Measurements from ENCODE around the gene MANBA. TPM values are rescaled to one million over a fixed set of nuclear protein-coding genes. Genes with fewer than 3 reads are reported as not detected.

Gene MANBA
- polyA plus RNA-seq, 3 donors, result 80.8 to 94.4 (median 88.7) TPM

DNA sequence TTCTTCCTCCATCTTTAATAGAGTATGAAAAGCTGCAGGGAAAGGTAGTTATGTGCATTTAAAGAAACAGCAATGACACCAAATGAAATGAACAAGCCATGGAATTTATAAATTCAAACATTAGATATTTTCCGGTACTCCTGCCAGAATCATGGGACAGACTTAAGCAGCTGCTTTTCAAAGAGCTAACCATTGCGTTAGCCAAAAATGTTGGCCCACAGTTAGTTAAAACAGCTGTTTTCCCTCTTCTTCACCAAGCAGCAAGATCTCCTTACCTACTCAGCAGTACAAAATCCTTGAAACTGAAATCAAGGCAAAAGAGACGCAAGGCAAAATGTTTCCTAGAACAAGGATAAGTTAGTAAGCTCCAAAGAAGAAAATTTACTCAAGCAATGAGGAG, 64.0 kb downstream of the MANBA start:
- no peaks in the 10 kb centered on the region for H3K27me3 Mint-ChIP-seq (ENCODE audit: low read depth in 3 of 3)
- H3K4me3 Mint-ChIP-seq, result no peak overlapping the region
- 87% methylated on average over 2 of the region's 3 CpGs for WGBS (ENCODE audit: insufficient coverage)
- H3K4me1 Mint-ChIP-seq, result peaks cover 34% of the 10 kb centered on the region
- Histone ChIP-seq H3K36me3 (replicated peaks in 1 of 2; ENCODE audit: control insufficient read depth in 1 of 2, insufficient read depth in 2 of 2, low read length in 2 of 2) (peaks cover 5 to 35% of the 10 kb centered on the region in 2 donors), H3K4me2 (replicated peaks; ENCODE audit: extremely low read depth, low read length, poor library complexity, severe bottlenecking) (no peak overlapping the region), H3K9ac (ENCODE audit: insufficient read depth, low read length, poor library complexity, severe bottlenecking) (no peak overlapping the region), H3K27me3 (ENCODE audit: control insufficient read depth in 2 of 2, insufficient read depth in 2 of 2, low read length in 2 of 2) (no peaks in the 10 kb centered on the region), H3K9me3 (replicated peaks in 1 of 2; ENCODE audit: control insufficient read depth in 1 of 2, insufficient read depth in 1 of 2, low read length in 2 of 2) (no peaks in the 10 kb centered on the region), H3K4me3 (replicated peaks in 1 of 3; ENCODE audit: low read depth in 2 of 3, low read length in 3 of 3) (no peak overlapping the region), H3K79me2 (ENCODE audit: insufficient read depth, low read length) (peaks cover 9% of the 10 kb centered on the region), H2AFZ (ENCODE audit: insufficient read depth, low read depth, low read length, poor library complexity, severe bottlenecking) (no peak overlapping the region), H3K27ac (ENCODE audit: low read depth in 1 of 2, low read length in 2 of 2) (peak overlapping the region in 1 of 2 donors; percentile 3), H4K20me1 (ENCODE audit: insufficient read depth, low read length) (peaks cover 42% of the 10 kb centered on the region), H3K4me1 (ENCODE audit: control insufficient read depth in 1 of 2, insufficient read depth in 2 of 2, low read length in 2 of 2) (peaks cover 26 to 29% of the 10 kb centered on the region in 2 donors)
- no peak for DNase-seq
- intact Hi-C loops (cut with micrococcal nuclease), result no loop called here
- TF ChIP-seq, protein P1, sequence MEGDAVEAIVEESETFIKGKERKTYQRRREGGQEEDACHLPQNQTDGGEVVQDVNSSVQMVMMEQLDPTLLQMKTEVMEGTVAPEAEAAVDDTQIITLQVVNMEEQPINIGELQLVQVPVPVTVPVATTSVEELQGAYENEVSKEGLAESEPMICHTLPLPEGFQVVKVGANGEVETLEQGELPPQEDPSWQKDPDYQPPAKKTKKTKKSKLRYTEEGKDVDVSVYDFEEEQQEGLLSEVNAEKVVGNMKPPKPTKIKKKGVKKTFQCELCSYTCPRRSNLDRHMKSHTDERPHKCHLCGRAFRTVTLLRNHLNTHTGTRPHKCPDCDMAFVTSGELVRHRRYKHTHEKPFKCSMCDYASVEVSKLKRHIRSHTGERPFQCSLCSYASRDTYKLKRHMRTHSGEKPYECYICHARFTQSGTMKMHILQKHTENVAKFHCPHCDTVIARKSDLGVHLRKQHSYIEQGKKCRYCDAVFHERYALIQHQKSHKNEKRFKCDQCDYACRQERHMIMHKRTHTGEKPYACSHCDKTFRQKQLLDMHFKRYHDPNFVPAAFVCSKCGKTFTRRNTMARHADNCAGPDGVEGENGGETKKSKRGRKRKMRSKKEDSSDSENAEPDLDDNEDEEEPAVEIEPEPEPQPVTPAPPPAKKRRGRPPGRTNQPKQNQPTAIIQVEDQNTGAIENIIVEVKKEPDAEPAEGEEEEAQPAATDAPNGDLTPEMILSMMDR (IDR thresholded peaks at IDR 0.05), result no peak
- H3K27ac Mint-ChIP-seq, result peak overlapping the region in 3 of 7 donors; percentile 35 to 72 (median 51)
- H3K9me3 Mint-ChIP-seq, result peaks cover 0 to 10% (median 4%) of the 10 kb centered on the region in 7 donors
- H3K36me3 Mint-ChIP-seq, result peaks cover 39 to 41% of the 10 kb centered on the region in 2 donors

DNA sequence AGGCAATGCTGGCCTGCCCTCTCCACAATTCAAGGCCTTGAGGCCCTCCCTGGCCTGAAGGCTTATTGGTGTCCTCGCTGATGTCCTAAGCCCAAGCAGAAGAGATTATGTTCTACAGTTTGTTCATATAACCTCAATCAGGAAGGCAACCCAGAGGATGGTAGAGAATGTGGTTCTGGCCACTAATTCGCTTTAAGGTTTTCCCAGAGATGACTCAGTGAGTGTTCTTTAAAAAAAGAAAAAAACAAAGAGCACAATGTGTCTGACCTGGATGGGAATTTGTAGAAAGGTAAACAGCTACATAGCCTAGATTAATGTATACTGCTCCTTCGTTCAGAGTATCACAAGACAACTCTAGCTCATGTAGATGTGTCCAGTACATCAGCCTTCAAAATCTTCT, 66.0 kb downstream of the MANBA start:
- peaks cover 14 to 48% of the 10 kb centered on the region in 2 donors for H3K36me3 ChIP-seq (replicated peaks in 1 of 2; ENCODE audit: control insufficient read depth in 1 of 2, insufficient read depth in 2 of 2, low read length in 2 of 2)
- H3K9me3 ChIP-seq (replicated peaks in 1 of 2; ENCODE audit: control insufficient read depth in 1 of 2, insufficient read depth in 1 of 2, low read length in 2 of 2), result no peaks in the 10 kb centered on the region
- H3K27me3 Mint-ChIP-seq (ENCODE audit: low read depth in 3 of 3), result no peaks in the 10 kb centered on the region
- H3K4me1 ChIP-seq (ENCODE audit: control insufficient read depth in 1 of 2, insufficient read depth in 2 of 2, low read length in 2 of 2), result peaks cover 27 to 33% of the 10 kb centered on the region in 2 donors
- H3K9ac ChIP-seq (ENCODE audit: insufficient read depth, low read length, poor library complexity, severe bottlenecking), result no peak overlapping the region
- H3K27me3 ChIP-seq (ENCODE audit: control insufficient read depth in 2 of 2, insufficient read depth in 2 of 2, low read length in 2 of 2), result no peaks in the 10 kb centered on the region
- no peak overlapping the region for H3K4me3 Mint-ChIP-seq
- no peak overlapping the region for H3K4me2 ChIP-seq (replicated peaks; ENCODE audit: extremely low read depth, low read length, poor library complexity, severe bottlenecking)
- H3K4me1 Mint-ChIP-seq, result peaks cover 37% of the 10 kb centered on the region
- peaks cover 49% of the 10 kb centered on the region for H4K20me1 ChIP-seq (ENCODE audit: insufficient read depth, low read length)
- peak overlapping the region in 1 of 2 donors; percentile 71 for H3K27ac ChIP-seq (ENCODE audit: low read depth in 1 of 2, low read length in 2 of 2)
- H3K79me2 ChIP-seq (ENCODE audit: insufficient read depth, low read length), result peaks cover 17% of the 10 kb centered on the region
- no peak overlapping the region for H3K4me3 ChIP-seq (replicated peaks in 1 of 3; ENCODE audit: low read depth in 2 of 3, low read length in 3 of 3)
- H3K36me3 Mint-ChIP-seq, result peaks cover 48 to 50% of the 10 kb centered on the region in 2 donors
- TF ChIP-seq, protein P1 (IDR thresholded peaks at IDR 0.05), result no peak
- no peak overlapping the region for H2AFZ ChIP-seq (ENCODE audit: insufficient read depth, low read depth, low read length, poor library complexity, severe bottlenecking)
- intact Hi-C loops (cut with micrococcal nuclease), result no loop called here
- peak overlapping the region; percentile 32 to 80 (median 65) for H3K27ac Mint-ChIP-seq
- H3K9me3 Mint-ChIP-seq, result peaks cover 0 to 5% (median 0%) of the 10 kb centered on the region in 7 donors
- WGBS (ENCODE audit: insufficient coverage), result no CpG with 5 or more reads among the region's 3 CpGs
- no peak for DNase-seq
